ENCODE data around the gene DGKQ. TPM values are rescaled to one million over a fixed set of nuclear protein-coding genes. Genes with fewer than 3 reads are reported as not detected.

Gene DGKQ
- total and polyA plus RNA-seq, 3 donors from 2014 or later, result 10.8 to 22.7 (median 20.7) TPM

DNA sequence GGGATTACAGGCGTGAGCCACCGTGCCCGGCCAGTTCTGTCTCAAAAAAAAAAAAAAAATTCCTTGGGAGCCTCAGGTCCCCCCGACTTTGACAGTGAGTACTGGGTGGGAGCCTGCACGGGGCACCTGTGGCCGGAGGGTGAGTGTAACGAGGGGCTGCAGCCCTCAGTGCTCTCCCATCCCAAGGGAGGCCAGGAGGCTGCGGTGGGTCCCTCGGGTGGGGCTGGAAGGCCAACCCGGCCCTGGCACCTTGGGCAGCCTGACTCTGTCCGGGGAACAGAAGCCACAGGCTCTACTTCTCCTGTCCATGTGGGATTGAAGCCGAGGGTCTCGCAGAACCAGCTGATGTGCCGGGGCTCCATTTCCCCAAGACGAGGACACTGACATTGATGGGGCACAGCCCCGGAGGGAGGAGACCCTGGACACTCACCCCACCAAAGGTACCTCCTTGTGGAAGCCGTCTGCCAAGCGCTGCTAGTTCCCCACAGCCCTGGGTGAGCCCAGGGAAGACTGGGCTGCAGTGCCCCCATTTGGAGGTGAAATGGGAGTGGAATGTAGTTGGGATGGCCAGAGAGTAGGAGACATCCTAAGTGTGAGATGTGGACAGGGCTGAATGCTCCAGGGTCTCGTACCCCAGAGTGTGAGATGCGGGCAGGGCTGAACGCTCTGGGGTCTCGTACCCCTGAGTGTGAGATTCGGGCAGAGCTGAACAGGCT lies 22.1 kb upstream of the DGKQ start:
- Histone ChIP-seq H3K36me3 (ENCODE audit: low read depth, missing control alignments) (no peaks in the 10 kb centered on the region), H3K27ac (no peak overlapping the region), H3K27me3 (no peaks in the 10 kb centered on the region), H3K9me3 (no peaks in the 10 kb centered on the region), H3K4me3 (no peak overlapping the region), H3K4me1 (peaks cover 7% of the 10 kb centered on the region)
- intact Hi-C loops (cut with DNase I; ENCODE audit: low total_unique reads), result no loop called here
- DNase-seq, result no peak
- TF ChIP-seq, protein P1, sequence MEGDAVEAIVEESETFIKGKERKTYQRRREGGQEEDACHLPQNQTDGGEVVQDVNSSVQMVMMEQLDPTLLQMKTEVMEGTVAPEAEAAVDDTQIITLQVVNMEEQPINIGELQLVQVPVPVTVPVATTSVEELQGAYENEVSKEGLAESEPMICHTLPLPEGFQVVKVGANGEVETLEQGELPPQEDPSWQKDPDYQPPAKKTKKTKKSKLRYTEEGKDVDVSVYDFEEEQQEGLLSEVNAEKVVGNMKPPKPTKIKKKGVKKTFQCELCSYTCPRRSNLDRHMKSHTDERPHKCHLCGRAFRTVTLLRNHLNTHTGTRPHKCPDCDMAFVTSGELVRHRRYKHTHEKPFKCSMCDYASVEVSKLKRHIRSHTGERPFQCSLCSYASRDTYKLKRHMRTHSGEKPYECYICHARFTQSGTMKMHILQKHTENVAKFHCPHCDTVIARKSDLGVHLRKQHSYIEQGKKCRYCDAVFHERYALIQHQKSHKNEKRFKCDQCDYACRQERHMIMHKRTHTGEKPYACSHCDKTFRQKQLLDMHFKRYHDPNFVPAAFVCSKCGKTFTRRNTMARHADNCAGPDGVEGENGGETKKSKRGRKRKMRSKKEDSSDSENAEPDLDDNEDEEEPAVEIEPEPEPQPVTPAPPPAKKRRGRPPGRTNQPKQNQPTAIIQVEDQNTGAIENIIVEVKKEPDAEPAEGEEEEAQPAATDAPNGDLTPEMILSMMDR (IDR thresholded peaks at IDR 0.05), result no peak
- TF ChIP-seq POLR2A (IDR thresholded peaks at IDR 0.05), result no peak
- WGBS, 2 donors, result 93 to 98% methylated on average over 8 to 23 of the region's 23 CpGs

DNA sequence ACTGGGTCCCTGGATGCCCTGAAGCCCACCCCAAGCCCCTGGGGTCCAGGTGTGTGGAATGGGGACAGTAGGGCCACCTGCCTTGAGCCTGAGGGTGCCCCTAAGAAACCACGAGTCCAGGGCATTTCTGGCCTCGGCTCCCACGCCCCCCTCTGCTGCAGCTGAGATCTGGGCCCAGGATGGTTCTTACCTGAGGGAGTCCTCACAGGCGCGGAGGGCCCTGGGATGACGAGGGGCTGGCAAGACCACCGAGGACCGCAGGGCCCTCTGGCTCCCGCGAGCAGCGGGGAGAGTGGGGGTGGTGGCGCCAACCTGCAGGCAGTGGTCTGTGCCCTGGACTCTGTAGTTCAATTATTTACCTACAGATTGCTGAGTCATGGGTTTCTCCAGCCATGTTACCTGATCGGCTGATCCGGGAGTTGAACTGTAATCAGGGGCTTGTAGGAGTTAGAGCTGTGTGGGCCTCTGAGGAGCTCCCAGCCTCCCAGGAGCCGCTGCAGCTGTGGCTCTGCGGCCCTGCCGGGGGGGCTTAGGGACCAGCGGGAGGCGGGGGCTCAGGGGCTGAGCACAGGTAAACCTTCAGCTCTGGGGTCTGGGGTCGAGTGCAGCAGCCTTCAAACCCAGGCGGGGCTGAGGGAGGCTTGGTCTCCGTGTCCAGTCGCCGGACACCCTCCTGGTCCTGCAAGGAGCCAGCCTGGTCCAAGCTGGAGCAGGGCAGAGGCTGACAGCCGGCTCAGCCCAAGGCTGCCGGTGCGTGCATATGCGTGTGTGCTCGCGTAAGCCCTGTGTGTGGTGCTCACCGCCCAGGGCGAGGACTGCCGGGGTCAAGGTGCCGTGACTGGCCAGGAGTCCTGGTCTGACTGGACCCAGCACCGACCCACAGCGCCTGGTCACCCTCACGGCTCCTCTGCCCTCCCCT lies 20.0 kb upstream of the DGKQ start, which contains the start of gene SLC26A1:
SLC26A1 (minus strand) TSS at position 294 of the 919 bp plus-strand sequence. CDS start 1,701 bp downstream, outside the sequence.
- no peak within 1 kb of the TSS for H3K27ac ChIP-seq
- WGBS, 2 donors, result 85 to 89% methylated on average over 16 to 36 of the region's 37 CpGs
- intact Hi-C loops (cut with DNase I; ENCODE audit: low total_unique reads), result no loop called here
- no peak within 1 kb of the TSS for H3K4me3 ChIP-seq
- H3K27me3 ChIP-seq, result no peaks in the 10 kb centered on the region
- DNase-seq, result no peak
- no peaks in the 10 kb centered on the region for H3K9me3 ChIP-seq
- peaks cover 7% of the 10 kb centered on the region for H3K4me1 ChIP-seq
- H3K36me3 ChIP-seq (ENCODE audit: low read depth, missing control alignments), result no peaks in the 10 kb centered on the region
- no peak for TF ChIP-seq POLR2A (IDR thresholded peaks at IDR 0.05)
- TF ChIP-seq, protein P1 (IDR thresholded peaks at IDR 0.05), result no peak

DNA sequence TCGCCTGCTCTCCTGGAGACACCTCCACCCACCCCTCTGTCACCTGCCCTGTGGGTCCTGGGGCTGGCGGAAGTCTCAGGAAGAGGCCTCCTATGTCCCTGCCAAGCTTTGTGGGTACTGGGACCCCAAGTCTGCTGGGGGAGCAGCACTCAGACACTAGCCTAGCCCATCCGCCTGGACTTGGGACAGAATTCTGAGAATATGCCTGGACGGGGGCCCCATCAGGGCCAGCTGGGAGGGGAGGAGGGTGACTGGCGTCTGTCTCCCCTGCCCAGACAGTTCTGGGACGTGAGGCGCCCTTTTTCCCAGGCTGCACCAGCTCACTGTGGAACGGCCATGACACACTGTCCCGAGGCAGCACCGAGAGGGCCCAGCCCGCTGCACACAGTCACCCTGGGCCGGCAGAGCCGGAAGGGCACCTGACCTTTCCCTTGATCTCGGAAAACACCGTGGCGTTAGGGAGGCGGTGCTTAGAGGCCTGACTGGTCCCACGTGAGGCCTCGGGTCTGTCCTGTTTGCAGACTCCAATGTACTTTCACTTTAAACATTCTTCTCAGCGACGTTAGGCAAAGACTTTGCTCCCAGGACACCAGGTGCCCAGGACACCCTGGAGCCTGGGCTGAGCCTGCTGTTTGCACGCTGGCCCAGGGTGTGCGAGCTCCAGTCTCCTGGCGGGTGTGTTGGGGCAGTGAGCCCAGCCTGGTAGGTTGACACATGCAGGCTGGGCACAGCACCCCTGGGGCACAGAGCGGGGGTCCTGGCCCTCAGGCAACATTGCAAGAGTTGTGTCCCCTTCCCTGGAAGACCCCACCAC lies 19.1 kb upstream of the DGKQ start:
- Histone ChIP-seq H3K36me3 (ENCODE audit: low read depth, missing control alignments) (no peaks in the 10 kb centered on the region), H3K27ac (no peak overlapping the region), H3K27me3 (no peaks in the 10 kb centered on the region), H3K4me3 (no peak overlapping the region), H3K4me1 (peaks cover 5% of the 10 kb centered on the region), H3K9me3 (no peaks in the 10 kb centered on the region)
- TF ChIP-seq, protein P1 (IDR thresholded peaks at IDR 0.05), result no peak
- TF ChIP-seq POLR2A (IDR thresholded peaks at IDR 0.05), result no peak
- intact Hi-C loops (cut with DNase I; ENCODE audit: low total_unique reads), result no loop called here
- 77 to 79% methylated on average over 13 to 25 of the region's 25 CpGs for whole genome bisulfite sequencing, 2 donors
- no peak for DNase-seq

DNA sequence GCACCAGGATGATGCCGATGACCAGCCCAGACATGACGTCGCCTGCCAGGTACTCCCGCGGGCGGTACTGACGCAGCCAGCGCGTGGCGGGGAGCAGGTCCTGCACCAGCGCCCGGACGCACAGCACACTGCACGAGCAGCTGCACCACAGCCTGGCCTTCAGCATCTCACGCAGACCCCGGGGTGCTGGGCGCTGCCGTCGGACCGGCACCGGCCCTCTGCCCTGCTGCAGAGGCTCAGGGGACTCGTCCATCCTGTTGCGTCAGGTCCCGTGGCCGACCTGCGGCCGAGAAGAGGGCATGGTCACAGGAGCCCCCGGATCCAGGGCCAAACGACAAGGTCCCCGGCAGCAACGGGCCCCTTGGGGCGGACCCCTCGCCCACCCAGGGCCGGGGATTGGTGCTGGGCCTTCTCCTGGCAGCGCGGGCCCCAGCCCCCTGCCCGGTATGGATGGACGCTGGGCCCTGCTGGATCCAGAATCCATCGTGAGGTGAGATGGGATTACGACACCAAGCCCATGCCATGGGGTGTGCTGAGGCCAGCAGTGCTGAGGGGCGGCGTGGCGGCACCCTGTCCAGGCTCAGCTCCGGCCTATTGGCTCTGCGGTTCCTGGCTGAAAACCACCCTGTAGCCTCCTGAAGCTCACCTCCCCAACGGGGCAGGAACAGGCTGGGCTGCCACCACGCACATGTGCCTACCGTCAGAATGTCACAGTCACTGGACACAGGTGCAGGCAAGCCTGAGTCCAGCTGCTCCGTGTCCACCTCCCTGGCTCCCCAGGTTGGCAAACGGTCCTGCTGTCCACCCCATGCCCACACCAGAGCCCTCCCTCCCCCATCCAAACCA lies 18.3 kb upstream of the DGKQ start:
- 95 to 96% methylated on average over 29 to 50 of the region's 50 CpGs for WGBS, 2 donors
- no peak for DNase-seq
- intact Hi-C loops (cut with DNase I; ENCODE audit: low total_unique reads), result no loop called here
- Histone ChIP-seq H3K27me3 (no peaks in the 10 kb centered on the region), H3K4me3 (no peak overlapping the region), H3K27ac (no peak overlapping the region), H3K36me3 (ENCODE audit: low read depth, missing control alignments) (no peaks in the 10 kb centered on the region), H3K4me1 (peaks cover 8% of the 10 kb centered on the region), H3K9me3 (no peaks in the 10 kb centered on the region)
- TF ChIP-seq POLR2A (IDR thresholded peaks at IDR 0.05), result no peak
- TF ChIP-seq, protein P1 (IDR thresholded peaks at IDR 0.05), result no peak
